Measurements from ENCODE around the gene EREG. TPM values are rescaled to one million over a fixed set of nuclear protein-coding genes. Genes with fewer than 3 reads are reported as not detected.

The EREG gene
- total RNA-seq, 1 donor, result 15.0 TPM

- DNase-seq (ENCODE audit: low read depth), result peak; percentile 62
- TF ChIP-seq CTCF (IDR thresholded peaks at IDR 0.05; ENCODE audit: insufficient read depth, low read length), result peak; percentile 87
- no peak overlapping the region for H3K4me3 ChIP-seq (ENCODE audit: low read depth, low read length)
These were observed 6.0 kb downstream of the EREG start for GRCh38 chr4:74370912-74371311.

DNA sequence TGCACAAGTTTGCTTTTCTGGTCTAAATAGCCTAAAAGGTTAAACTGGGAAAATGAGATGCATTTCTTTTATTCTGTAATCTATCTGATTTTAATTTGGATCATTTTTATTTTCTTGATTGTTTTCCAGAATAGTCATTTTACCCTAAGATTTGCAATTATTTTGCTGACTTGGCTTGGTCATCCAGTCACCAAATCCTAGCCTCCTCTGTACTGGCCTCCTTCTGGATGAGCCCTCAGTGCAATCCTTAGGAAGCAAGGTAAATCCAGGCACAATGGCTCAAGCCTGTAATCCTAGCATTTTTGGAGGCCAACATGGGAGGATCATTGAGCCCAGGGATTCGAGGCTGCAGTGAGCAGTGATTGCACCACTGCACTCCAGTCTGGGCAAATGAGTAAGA, 9.2 kb downstream of the EREG start:
- H3K4me3 ChIP-seq (ENCODE audit: low read depth, low read length), result no peak overlapping the region
- TF ChIP-seq CTCF (IDR thresholded peaks at IDR 0.05; ENCODE audit: insufficient read depth, low read length), result no peak
- DNase-seq (ENCODE audit: low read depth), result no peak

- DNase-seq (ENCODE audit: low read depth), result peak; percentile 54
- H3K4me3 ChIP-seq (ENCODE audit: low read depth, low read length), result no peak overlapping the region
- TF ChIP-seq CTCF (IDR thresholded peaks at IDR 0.05; ENCODE audit: insufficient read depth, low read length), result no peak
These were observed 9.8 kb downstream of the EREG start for GRCh38 chr4:74374561-74375327.

- no peak overlapping the region for H3K4me3 ChIP-seq (ENCODE audit: low read depth, low read length)
- TF ChIP-seq CTCF (IDR thresholded peaks at IDR 0.05; ENCODE audit: insufficient read depth, low read length), result no peak
- DNase-seq (ENCODE audit: low read depth), result no peak
These were observed 11.0 kb downstream of the EREG start for GRCh38 chr4:74375824-74376426.

- peak; percentile 83 for DNase-seq (ENCODE audit: low read depth)
These were observed 12.0 kb downstream of the EREG start for GRCh38 chr4:74376888-74377483.

GRCh38 chr4:74377714-74378113, 12.8 kb downstream of the EREG start:
- H3K4me3 ChIP-seq (ENCODE audit: low read depth, low read length), result no peak overlapping the region
- TF ChIP-seq CTCF (IDR thresholded peaks at IDR 0.05; ENCODE audit: insufficient read depth, low read length), result no peak
- no peak for DNase-seq (ENCODE audit: low read depth)

More at GRCh38 chr4:74376888-74377483, 12.0 kb downstream of the EREG start:
- peak; percentile 68 for TF ChIP-seq CTCF (IDR thresholded peaks at IDR 0.05; ENCODE audit: insufficient read depth, low read length)
- no peak overlapping the region for H3K4me3 ChIP-seq (ENCODE audit: low read depth, low read length)
